HL-60/S4 treated with phorbol 12-myristate 13-acetate at 8.2 ng/mL for 4 days and 3 days (cell line): Measurements from ENCODE around the gene BOLA2B.

Source experiments
- in situ Hi-C: fragments of 300-500 bp; cut with MboI; formaldehyde crosslinking; loops from 2 replicates; pipeline ENCODE4 v1.15.0; 2022; ENCODE audit warnings: low sequenced_read_pairs

The BOLA2B gene

DNA sequence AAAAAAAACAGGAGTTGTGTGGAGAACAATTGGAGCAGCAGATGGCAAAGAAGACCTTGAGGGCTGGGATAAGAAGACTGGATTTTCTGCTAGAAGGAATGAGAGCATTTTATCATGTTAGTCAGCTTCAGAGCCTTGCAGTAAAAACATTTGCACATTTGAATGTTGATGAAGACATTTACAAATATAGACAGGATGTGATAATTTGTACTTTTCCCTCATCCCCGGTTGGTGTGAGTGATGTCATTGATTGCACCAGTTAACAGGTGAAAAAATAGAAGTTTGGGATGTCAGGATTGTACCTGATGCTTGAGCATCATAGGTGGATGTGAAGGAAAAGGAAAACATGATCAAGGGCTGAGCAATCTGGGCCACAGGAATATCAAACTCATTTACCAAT is 47.8 kb downstream of the BOLA2B start:
- in situ Hi-C loops, result loop anchor here (25.0 kb wide), 1 partner anchor 467 kb away; the partner anchor contains the start of gene ZNF689

DNA sequence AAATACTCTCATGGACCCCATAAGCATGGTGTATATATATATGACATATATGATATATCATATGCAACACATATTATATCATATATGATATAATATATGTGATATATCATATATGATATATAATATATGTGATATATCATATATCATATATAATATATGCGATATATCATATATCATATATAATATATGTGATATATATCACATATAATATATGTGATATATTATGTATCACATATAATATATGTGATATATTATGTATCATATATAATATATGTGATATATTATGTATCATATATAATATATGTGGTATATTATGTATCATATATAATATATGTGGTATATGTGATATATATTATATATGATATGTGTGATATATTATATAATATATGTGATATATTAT is 48.5 kb downstream of the BOLA2B start:
- in situ Hi-C loops, result loop anchor here (25.0 kb wide), 1 partner anchor 467 kb away; the partner anchor contains the start of gene ZNF689

DNA sequence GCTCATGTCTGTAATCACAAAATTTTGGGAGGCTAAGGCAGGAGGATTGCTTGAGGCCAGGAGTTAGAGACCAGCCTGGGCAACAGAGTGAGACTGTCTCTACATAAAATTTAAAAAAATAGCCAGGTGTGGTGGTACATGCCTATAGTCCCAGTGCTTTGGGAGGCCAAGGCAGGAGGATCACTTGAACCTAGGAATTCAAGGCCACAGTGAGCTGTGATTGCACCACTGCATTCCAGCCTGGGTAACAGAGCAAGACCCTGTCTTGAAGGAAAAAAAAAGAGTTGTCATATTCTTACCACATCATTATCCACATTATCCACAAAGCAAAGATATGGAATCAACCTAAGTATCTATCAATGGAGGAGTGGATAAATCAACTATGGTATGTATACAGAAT is 49.4 kb downstream of the BOLA2B start:
- in situ Hi-C loops, result loop anchor here (25.0 kb wide), 1 partner anchor 468 kb away; the partner anchor contains the start of gene ZNF689

DNA sequence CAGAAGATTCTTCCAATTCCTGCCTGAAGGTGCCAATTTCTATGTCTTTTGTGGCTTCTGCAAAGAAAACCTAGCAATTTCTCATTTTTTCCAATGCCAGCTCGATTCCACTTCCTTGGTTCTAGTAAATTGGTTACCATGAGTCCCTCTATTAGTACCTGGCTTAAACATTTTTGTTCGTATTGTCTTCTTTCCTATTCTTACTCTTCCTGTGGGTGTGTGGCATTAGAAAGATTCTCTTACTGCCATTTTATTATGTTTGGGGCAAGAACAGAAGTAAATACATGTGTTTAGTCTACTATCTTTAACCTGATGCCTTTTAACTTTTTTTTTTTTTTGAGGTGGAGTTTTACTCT is 50.1 kb downstream of the BOLA2B start:
- in situ Hi-C loops, result loop anchor here (25.0 kb wide), 1 partner anchor 469 kb away; the partner anchor contains the start of gene ZNF689
